Endothelial cell of hepatic sinusoid (primary cell): ENCODE measurements around the gene CDK14.
"Not testable (repeated sequence)": the region's sequence is repeated elsewhere in the genome, so short reads cannot be mapped to it uniquely, and the experiment has no call there.

Source experiments
- in situ Hi-C: cut with HindIII; loops from 2 replicates; pipeline ENCODE4 v1.10.0; 2017; ENCODE audit warnings: low sequenced_read_pairs

CDK14 gene

GRCh38 chr7:91135703-91136430 lies 539.7 kb downstream of the CDK14 start:
- in situ Hi-C loops = no loop called here

DNA sequence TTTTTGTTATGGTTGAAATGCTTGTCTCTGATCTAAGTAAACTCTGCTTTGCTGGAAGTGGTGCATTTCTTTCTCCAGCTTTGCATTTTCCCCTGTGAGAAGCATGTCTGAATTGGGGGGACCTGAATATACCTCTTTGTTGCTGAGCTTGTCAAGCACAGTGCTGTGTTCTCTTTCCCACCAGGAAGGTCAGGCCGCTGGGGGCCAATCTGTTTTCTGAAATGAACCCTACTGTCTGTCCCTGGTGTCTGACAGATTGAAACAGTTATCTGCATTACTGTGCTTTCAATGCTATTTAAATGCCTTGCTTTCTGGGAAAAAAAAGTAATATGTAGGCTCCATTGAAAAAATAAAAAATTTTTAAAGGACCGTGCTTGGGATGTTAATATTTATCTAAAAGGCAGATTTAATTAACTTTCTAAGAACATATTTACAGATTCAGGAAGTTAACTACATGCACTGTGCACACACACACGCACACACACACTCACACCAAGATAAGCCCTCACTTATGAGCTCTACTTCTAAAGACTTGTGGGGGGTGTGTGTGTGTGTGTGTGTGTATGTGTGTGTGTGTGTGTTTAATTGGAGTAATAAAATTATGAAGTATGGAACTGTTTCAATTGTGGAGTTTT lies 541.1 kb downstream of the CDK14 start:
- in situ Hi-C loops = no loop called here

- in situ Hi-C loops = no loop called here
Measured at GRCh38 chr7:91137788-91138368, 541.8 kb downstream of the CDK14 start.

DNA sequence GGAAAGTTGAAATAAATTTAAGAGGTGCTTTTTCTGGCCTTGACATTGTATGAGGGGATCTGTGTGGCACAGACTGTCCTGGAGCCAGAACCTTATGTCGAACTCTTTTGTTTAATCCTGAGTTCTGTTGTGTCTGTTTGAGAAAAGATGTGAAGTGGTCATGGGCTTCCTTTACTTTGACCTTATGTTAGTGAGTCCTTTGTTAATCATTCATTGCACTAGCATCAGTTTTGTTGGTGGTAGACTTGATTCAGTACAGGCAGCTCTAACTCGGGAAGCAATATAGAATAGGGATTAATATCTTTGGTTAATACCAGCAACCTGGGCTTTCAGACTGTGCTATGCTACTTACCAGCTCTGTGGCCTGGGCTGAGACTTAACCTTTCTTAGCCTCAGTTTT lies 544.2 kb downstream of the CDK14 start:
- in situ Hi-C loops = loop anchor here (5.0 kb wide), 1 partner anchor 67 kb away; no protein-coding TSS in a partner anchor

GRCh38 chr7:91140982-91141381 lies 544.9 kb downstream of the CDK14 start:
- in situ Hi-C loops = loop anchor here (5.0 kb wide), 1 partner anchor 66 kb away; no protein-coding TSS in a partner anchor

GRCh38 chr7:91142743-91143142 lies 546.6 kb downstream of the CDK14 start:
- in situ Hi-C loops = loop anchor here (5.0 kb wide), 1 partner anchor 65 kb away; no protein-coding TSS in a partner anchor

DNA sequence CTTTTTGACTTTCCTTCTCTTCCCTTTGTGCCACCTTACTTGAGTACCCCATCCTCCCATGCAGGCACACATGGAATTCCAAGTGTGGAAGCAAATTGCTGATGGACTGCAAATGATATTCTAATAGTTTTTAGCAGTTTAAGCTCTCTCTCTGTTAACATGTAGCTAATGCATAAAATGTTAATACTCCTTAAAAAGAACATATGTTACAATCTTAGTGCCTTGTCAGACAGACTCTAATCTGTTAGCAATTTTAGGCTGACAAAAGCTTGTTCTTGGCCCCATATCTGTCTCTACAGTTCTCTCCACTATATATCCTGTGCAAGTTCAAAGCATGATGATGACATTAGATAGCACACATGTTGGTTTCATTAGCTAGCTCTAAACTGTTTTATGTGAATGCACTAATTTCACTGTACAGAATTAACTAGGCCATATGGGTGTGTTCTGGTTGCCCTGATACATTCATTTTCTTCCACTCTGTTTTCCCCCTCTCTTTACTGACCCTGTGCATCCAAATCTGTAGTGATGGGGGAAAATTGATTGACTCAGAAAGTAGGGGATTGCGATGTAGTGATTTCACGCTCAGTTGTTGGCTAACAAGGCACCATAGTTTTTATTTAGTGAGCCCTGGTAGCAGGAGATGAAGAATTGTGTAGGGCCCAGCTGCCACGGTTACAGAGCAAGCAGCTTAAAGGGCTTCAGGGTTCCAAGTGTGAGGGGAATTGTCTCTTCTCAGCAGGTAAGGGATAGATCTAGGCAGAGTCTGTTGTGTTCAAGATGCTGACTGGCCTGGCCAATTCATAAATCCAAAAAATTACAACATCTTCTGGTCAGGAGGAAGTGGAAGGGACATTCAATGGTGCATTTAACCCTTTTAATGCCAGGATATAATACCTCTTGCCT lies 553.5 kb downstream of the CDK14 start:
- in situ Hi-C loops = no loop called here

GRCh38 chr7:91151916-91152315 lies 555.8 kb downstream of the CDK14 start:
- in situ Hi-C loops = no loop called here

- in situ Hi-C loops = no loop called here
Measured at GRCh38 chr7:91156316-91157185, 560.4 kb downstream of the CDK14 start.

DNA sequence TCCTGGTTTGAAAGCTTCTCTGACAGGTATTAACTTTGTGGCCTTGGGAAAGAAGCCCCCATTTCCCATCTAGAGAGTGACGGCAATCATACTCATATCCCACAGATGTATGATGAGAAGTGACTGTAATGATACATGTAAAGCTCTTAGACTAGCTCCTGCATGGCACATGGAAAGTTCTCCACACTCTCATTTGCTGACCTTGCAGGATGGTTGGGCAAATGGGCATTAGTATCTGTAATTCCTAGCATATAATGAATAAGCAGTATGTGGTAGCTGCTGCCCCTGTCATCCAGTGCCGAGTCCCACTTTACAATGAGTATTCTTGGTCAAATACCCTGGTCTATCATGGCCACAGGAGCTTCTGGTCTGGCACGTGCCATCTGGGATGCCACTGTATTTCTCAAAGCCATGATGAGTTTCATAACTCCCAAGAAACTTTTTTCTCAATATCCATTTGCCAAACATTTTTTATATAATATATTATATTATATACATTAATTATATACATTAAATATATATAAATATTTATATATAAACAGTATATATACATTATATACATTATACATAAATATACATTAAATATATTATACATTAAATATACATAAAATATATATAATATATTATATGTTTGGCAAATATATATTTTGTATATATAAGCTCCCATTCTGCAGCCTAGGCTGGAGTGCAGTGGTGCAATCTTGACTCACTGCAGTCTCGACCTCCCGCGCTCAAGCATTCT lies 561.6 kb downstream of the CDK14 start:
- in situ Hi-C loops = no loop called here

GRCh38 chr7:91162436-91162835 lies 566.3 kb downstream of the CDK14 start:
- in situ Hi-C loops = no loop called here

GRCh38 chr7:91164506-91164905 lies 568.4 kb downstream of the CDK14 start:
- in situ Hi-C loops = no loop called here

GRCh38 chr7:91165006-91165845 lies 569.1 kb downstream of the CDK14 start:
- in situ Hi-C loops = no loop called here

DNA sequence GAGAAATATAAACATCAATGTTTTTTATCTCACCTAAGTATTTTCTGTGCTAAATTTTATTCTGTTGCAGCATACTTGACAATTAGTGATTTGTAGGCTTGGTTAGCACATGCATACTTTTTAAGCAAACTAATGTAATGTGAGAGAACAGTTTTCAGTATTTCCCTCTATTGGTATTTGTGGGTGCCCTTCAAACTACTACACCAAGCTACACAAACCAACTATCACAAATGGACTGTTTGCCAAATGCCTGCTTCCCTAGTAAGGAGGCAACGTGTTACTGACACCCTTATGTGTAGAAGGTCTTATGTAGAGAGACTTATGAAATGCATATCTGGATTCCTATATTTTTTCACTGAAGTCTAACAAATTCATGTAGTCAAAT lies 569.7 kb downstream of the CDK14 start:
- in situ Hi-C loops = no loop called here

GRCh38 chr7:91168871-91169829 lies 573.0 kb downstream of the CDK14 start:
- in situ Hi-C loops = no loop called here

DNA sequence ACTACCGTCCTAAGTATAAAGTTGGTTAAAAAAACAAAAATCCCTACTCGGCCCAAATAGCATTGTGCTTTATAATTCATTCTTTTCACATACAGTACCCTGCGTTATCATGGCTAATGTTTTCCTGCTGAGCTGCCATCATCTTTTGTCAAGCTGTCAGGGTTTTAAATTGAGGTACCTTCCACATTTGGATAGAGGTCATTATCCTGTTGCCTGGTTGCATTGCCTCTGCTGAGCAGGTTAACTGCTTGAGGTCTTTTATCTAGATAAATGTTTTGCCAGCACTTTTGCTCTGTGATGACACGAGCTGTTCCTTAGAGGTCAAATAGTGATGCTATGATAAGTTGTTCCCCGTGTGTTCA lies 573.7 kb downstream of the CDK14 start:
- in situ Hi-C loops = no loop called here

DNA sequence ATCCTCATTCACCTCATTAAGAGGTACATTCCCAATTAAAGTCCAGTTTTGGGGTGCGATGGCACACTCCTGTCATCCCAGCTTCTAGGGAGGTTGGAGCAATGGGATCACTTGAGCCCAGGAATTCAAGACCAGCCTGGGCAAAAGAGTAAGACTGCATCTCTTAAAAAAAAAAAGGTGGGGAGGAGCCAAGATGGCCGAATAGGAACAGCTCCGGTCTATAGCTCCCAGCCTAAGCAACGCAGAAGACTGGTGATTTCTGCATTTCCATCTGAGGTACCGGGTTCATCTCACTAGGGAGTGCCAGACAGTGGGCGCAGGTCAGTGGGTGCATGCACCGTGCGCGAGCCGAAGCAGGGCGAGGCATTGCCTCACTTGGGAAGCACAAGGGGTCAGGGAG lies 577.1 kb downstream of the CDK14 start:
- in situ Hi-C loops = not testable (repeated sequence)
